CD4-positive, alpha-beta T cell (primary cell): ENCODE measurements around the gene MYO7B. TPM values are rescaled to one million over a fixed set of nuclear protein-coding genes. Genes with fewer than 3 reads are reported as not detected.

Experiments
- ATAC-seq: fragments of 200-7000 bp; cut with Tn5 transposase; one replicate; pipeline ENCODE4 v1.10.0; 2022; ENCODE audit warnings: mild to moderate bottlenecking; ENCODE audit not compliant: poor library complexity
- CTCF ChIA-PET: fragments of 350-600 bp; sonication (Branson Sonifier 250); formaldehyde crosslinking; loops from one replicate; lab custom pipeline; 2021; ENCODE audit warnings: antibody characterized with exemption, inconsistent platforms; lab: Charles Lee
- POLR2A ChIA-PET: fragments of 350-600 bp; sonication (Branson Sonifier 250); formaldehyde crosslinking; loops from one replicate; lab custom pipeline; 2021; ENCODE audit warnings: antibody characterized with exemption, inconsistent platforms; lab: Charles Lee
- DNase-seq, 14 experiments: peaks; one replicate each; pipeline ENCODE4 v3.0.0-alpha.2; 2013 to 2020; ENCODE audit warnings: mixed read lengths in 2 of 14
- H3K27ac ChIP-seq, 2 donors: one replicate each; pipeline versions ENCODE4 v1.5.1 to v1.7.0; 2013; ENCODE audit warnings: low read length in 2 of 2, low read depth in 1 of 2, mild to moderate bottlenecking in 1 of 2
- H3K27me3 ChIP-seq, 2 experiments: 1 replicate in 1 of 2; 2 replicates in 1 of 2; pipeline versions ENCODE4 v1.6.1 to v1.7.0; 2013; ENCODE audit warnings: low read length in 2 of 2, control low read depth in 1 of 2, mild to moderate bottlenecking in 1 of 2, moderate library complexity in 1 of 2; ENCODE audit not compliant: insufficient read depth in 2 of 2, control insufficient read depth in 1 of 2
- H3K36me3 ChIP-seq: one replicate; pipeline ENCODE4 v1.6.1; 2013; ENCODE audit warnings: low read length, control low read depth; ENCODE audit not compliant: insufficient read depth
- H3K4me1 ChIP-seq: one replicate; pipeline ENCODE4 v1.6.1; 2013; ENCODE audit warnings: low read length, control low read depth; ENCODE audit not compliant: insufficient read depth
- H3K4me3 ChIP-seq: one replicate; pipeline ENCODE4 v1.5.1; 2013; ENCODE audit warnings: mild to moderate bottlenecking, low read length, moderate library complexity
- H3K9me3 ChIP-seq, 2 experiments: 1 replicate in 1 of 2; 2 replicates in 1 of 2; pipeline versions ENCODE4 v1.6.1 to v1.7.0; 2013; ENCODE audit warnings: low read length in 2 of 2, mild to moderate bottlenecking in 2 of 2, control low read depth in 1 of 2, moderate library complexity in 1 of 2; ENCODE audit not compliant: control insufficient read depth in 1 of 2, insufficient read depth in 1 of 2
- H3K27ac Mint-ChIP-seq: one replicate; pipeline ENCODE4 v1.8.0; 2020; ENCODE audit warnings: mixed read lengths
- H3K27me3 Mint-ChIP-seq: one replicate; pipeline ENCODE4 v1.8.0; 2021; ENCODE audit warnings: mixed read lengths
- H3K36me3 Mint-ChIP-seq: one replicate; pipeline ENCODE4 v1.8.0; 2021; ENCODE audit warnings: low read depth, mixed read lengths
- H3K4me1 Mint-ChIP-seq: one replicate; pipeline ENCODE4 v1.8.0; 2021; ENCODE audit warnings: low read depth, mixed read lengths
- H3K4me3 Mint-ChIP-seq: one replicate; pipeline ENCODE4 v1.8.0; 2020; ENCODE audit warnings: mild to moderate bottlenecking, mixed read lengths
- H3K9me3 Mint-ChIP-seq: one replicate; pipeline ENCODE4 v1.8.0; 2020; ENCODE audit warnings: mixed read lengths
- intact Hi-C, 2 experiments: fragments of 100-400 bp; cut with DNase I in 1 of 2; cut with micrococcal nuclease in 1 of 2; formaldehyde crosslinking; loops; one replicate each; pipeline versions ENCODE4 v1.15.1 to v1.9.0; 2023 to 2025; cut with DNase I, micrococcal nuclease
- total RNA-seq, 174 experiments: library from RNA in 2 of 174; stranded (reverse) in 2 of 174; gene quantifications; one replicate each; pipeline ENCODE4 v1.2.3 and lab custom pipeline; 2021 to 2026
- TF ChIP-seq, protein P1 (sequence below): fragments of 200-600 bp; IDR thresholded peaks from one replicate; pipeline ENCODE4 v1.8.0; 2022; ENCODE audit warnings: antibody characterized with exemption, mild to moderate bottlenecking

Gene MYO7B
- total RNA-seq, 2 experiments from 2014 or later: 0.05 to 0.14 TPM

DNA sequence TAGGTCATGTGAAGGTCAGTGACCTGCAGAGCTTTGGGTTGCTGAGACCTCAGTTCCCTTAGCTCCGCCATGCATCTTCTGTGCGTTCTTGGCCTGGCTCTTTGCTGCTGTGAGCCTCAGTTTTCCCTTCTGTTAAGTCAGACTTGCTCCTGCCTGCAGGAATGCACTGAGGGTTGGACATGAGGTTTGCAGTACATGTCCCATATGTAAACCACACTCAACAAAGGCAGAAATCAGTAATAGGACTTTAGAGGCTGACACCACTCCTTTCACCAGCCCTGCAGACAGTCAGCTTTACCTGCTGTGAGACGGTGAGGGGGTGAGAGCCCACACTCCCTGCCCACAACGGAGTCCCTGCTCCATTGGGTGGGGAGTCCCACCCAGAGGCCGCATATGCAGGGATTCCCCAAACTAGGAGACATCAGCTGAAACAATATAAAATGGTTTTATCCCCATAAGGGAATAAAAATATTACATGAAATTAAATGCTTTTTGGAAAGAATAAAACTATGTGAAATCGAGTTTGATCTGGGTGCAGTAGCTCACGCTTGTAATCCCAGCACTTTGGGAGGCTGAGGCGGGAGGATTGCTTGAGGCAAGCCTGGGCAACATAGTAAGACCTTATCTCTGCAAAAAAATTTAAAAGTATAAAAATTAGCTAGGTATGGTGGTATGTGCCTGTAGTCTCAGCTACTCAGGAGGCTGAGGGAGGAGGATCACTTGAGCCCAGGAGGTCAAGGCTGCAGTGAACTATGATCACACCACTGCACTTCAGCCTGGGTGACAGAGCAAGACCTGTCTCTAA, 55.1 kb downstream of the MYO7B start:
- H3K36me3 ChIP-seq: no peaks in the 10 kb centered on the region
- ATAC-seq (no peak), DNase-seq (no peak)
- TF ChIP-seq, protein P1, sequence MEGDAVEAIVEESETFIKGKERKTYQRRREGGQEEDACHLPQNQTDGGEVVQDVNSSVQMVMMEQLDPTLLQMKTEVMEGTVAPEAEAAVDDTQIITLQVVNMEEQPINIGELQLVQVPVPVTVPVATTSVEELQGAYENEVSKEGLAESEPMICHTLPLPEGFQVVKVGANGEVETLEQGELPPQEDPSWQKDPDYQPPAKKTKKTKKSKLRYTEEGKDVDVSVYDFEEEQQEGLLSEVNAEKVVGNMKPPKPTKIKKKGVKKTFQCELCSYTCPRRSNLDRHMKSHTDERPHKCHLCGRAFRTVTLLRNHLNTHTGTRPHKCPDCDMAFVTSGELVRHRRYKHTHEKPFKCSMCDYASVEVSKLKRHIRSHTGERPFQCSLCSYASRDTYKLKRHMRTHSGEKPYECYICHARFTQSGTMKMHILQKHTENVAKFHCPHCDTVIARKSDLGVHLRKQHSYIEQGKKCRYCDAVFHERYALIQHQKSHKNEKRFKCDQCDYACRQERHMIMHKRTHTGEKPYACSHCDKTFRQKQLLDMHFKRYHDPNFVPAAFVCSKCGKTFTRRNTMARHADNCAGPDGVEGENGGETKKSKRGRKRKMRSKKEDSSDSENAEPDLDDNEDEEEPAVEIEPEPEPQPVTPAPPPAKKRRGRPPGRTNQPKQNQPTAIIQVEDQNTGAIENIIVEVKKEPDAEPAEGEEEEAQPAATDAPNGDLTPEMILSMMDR: no peak
- no peaks in the 10 kb centered on the region for H3K9me3 Mint-ChIP-seq
- H3K4me1 Mint-ChIP-seq: peaks cover 16% of the 10 kb centered on the region
- no peaks in the 10 kb centered on the region for H3K27me3 ChIP-seq
- no peak overlapping the region for H3K4me3 ChIP-seq
- no peak overlapping the region for H3K27ac Mint-ChIP-seq
- no peak overlapping the region for H3K4me3 Mint-ChIP-seq
- no peaks in the 10 kb centered on the region for H3K27me3 Mint-ChIP-seq
- no peak overlapping the region for H3K27ac ChIP-seq
- CTCF ChIA-PET: interaction anchor here (0.6 to 2.8 kb wide), 17 partner anchors 10 to 292 kb away, joined by 3 to 78 read pairs (median 4); no protein-coding TSS in a partner anchor
- H3K36me3 Mint-ChIP-seq: no peaks in the 10 kb centered on the region
- POLR2A ChIA-PET: interaction anchor here (0.8 to 1.8 kb wide), 8 partner anchors 15 to 220 kb away, joined by 3 to 20 read pairs (median 4); partner anchors contain the start of genes IWS1, SFT2D3 and WDR33
- H3K9me3 ChIP-seq: no peaks in the 10 kb centered on the region
- intact Hi-C loops: loop anchor here (1.0 to 2.0 kb wide), 2 partner anchors 59 to 112 kb away; no protein-coding TSS in a partner anchor
- H3K4me1 ChIP-seq: peaks cover 5% of the 10 kb centered on the region

DNA sequence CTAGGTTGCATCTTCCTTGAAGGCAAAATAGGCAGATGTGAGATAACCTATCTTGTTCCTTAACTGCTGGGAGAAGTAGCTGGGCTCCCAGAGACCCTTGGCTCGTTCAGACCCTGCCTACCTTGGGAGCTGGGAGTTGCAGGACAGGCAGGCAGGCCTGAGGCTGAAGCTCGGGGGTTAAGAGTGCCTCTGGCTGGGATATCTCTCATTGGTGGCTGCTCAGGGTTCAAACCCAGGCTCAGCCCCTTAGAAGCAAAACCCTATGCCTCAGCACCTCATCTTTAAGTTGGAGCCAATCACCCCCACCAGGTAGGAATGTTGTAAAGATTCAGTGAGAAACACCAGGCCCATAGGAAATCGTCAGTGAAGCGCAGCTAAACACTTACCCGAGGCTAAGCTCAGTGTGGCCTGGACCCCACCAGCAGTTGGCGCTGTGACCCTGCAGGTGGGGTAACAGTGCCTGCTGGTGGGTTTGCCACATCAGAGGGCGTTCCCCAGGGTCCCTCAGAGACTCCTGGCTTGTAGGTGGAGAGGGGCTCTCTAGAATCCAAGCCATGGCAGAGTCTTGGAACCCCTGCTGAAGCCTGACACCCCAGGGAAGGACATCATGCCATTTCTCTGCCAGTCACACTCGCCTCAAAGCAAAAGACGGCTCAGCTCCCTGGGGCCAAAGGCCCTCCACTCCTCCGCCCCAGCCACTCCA, 55.9 kb downstream of the MYO7B start:
- POLR2A ChIA-PET: interaction anchor here (0.8 to 1.8 kb wide), 8 partner anchors 16 to 219 kb away, joined by 3 to 20 read pairs (median 4); partner anchors contain the start of genes IWS1, SFT2D3 and WDR33

DNA sequence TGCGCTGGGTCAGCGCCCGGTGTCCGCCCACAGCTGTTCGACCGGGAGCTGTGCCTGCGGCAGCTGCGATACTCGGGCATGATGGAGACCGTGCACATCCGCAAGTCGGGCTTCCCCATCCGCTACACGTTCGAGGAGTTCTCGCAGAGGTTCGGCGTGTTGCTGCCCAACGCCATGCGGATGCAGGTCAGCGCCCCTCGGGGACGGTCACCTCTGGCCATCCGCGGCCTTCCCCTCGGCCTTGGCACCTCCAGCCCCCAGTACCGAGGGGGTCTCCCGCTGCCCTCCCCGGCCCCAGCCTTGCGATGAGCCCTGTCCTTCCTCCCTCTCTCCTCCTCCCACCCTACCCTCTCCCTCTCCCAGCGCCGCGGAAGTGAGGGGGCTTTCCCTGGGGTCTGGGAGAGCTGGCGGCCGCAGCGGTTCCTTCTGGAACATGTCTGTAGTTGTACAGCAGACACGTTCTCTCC, 57.3 kb downstream of the MYO7B start:
- ATAC-seq: no peak
- H3K27ac ChIP-seq: no peak overlapping the region
- TF ChIP-seq, protein P1: no peak
- no peaks in the 10 kb centered on the region for H3K27me3 ChIP-seq
- no peaks in the 10 kb centered on the region for H3K9me3 Mint-ChIP-seq
- DNase-seq: no peak
- ChIA-PET CTCF (interaction anchor here (2.1 to 2.8 kb wide), 2 partner anchors 56 to 60 kb away, joined by 9 to 78 read pairs; no protein-coding TSS in a partner anchor), POLR2A (interaction anchor here (0.8 kb wide), 1 partner anchor 22 kb away, joined by 3 read pairs; no protein-coding TSS in a partner anchor)
- no peaks in the 10 kb centered on the region for H3K9me3 ChIP-seq
- intact Hi-C loops: no loop called here
- H3K4me3 ChIP-seq: no peak overlapping the region
- H3K4me1 Mint-ChIP-seq: peaks cover 16% of the 10 kb centered on the region
- H3K27me3 Mint-ChIP-seq: no peaks in the 10 kb centered on the region
- no peak overlapping the region for H3K4me3 Mint-ChIP-seq
- peaks cover 5% of the 10 kb centered on the region for H3K4me1 ChIP-seq
- no peaks in the 10 kb centered on the region for H3K36me3 ChIP-seq
- H3K36me3 Mint-ChIP-seq: no peaks in the 10 kb centered on the region
- no peak overlapping the region for H3K27ac Mint-ChIP-seq

More for the DNA sequence above, 55.9 kb downstream of the MYO7B start:
- H3K4me1 ChIP-seq: peaks cover 5% of the 10 kb centered on the region
- no peaks in the 10 kb centered on the region for H3K9me3 ChIP-seq
- H3K36me3 ChIP-seq: no peaks in the 10 kb centered on the region
- peak; percentile 99 for ATAC-seq
- intact Hi-C loops: loop anchor here (1.0 to 2.0 kb wide), 2 partner anchors 58 to 111 kb away; no protein-coding TSS in a partner anchor
- H3K27ac ChIP-seq: no peak overlapping the region
- Mint-ChIP-seq H3K4me3 (no peak overlapping the region), H3K36me3 (no peaks in the 10 kb centered on the region), H3K27ac (no peak overlapping the region), H3K27me3 (no peaks in the 10 kb centered on the region), H3K9me3 (no peaks in the 10 kb centered on the region), H3K4me1 (peaks cover 16% of the 10 kb centered on the region)
- CTCF ChIA-PET: interaction anchor here (0.6 to 2.8 kb wide), 18 partner anchors 10 to 291 kb away, joined by 3 to 78 read pairs (median 4); no protein-coding TSS in a partner anchor
- no peak overlapping the region for H3K4me3 ChIP-seq
- TF ChIP-seq, protein P1: peak; percentile 80
- no peaks in the 10 kb centered on the region for H3K27me3 ChIP-seq
- DNase-seq: peak; percentile 45 to 83 (median 61)
